Breast epithelium (tissue), 3 donors: ENCODE results near the gene TSHZ1.

Source experiments
- POLR2A ChIP-seq: fragments of 450-650 bp; IDR thresholded peaks from one replicate; pipeline ENCODE4 v1.6.1; 2016; ENCODE audit warnings: antibody characterized with exemption, mild to moderate bottlenecking, moderate library complexity
- POLR2AphosphoS5 ChIP-seq, 3 donors: sonication (generic); formaldehyde crosslinking; IDR thresholded peaks; one replicate each; pipeline ENCODE4 v1.6.1; 2017; ENCODE audit warnings: antibody characterized with exemption in 3 of 3
- TF ChIP-seq, protein P1 (sequence below), 3 donors: fragments of 450-650 bp; IDR thresholded peaks; one replicate each; pipeline ENCODE4 v1.5.1; 2016 to 2017; ENCODE audit warnings: antibody characterized with exemption in 3 of 3, mild to moderate bottlenecking in 3 of 3, moderate library complexity in 3 of 3

DNA sequence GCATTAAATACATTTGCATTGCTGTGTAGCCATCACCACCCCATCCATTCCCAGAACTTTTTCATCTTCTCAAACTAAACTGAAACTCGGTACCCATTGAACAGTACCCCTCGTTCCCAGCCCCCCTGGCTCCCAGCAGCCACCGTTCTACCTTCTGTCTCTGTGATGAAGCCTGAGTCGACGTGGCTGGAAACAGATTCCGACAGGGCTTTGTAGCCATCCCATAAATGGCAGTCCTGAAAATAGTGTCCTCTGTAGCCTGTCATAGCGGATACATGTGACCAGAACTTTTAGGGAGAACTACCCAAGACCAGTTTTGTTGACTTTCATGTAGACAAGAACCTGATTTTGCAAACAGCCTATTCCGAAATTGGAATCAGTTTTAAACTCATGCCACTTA lies 59.1 kb downstream of the TSHZ1 start:
- TF ChIP-seq, protein P1, sequence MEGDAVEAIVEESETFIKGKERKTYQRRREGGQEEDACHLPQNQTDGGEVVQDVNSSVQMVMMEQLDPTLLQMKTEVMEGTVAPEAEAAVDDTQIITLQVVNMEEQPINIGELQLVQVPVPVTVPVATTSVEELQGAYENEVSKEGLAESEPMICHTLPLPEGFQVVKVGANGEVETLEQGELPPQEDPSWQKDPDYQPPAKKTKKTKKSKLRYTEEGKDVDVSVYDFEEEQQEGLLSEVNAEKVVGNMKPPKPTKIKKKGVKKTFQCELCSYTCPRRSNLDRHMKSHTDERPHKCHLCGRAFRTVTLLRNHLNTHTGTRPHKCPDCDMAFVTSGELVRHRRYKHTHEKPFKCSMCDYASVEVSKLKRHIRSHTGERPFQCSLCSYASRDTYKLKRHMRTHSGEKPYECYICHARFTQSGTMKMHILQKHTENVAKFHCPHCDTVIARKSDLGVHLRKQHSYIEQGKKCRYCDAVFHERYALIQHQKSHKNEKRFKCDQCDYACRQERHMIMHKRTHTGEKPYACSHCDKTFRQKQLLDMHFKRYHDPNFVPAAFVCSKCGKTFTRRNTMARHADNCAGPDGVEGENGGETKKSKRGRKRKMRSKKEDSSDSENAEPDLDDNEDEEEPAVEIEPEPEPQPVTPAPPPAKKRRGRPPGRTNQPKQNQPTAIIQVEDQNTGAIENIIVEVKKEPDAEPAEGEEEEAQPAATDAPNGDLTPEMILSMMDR (IDR thresholded peaks at IDR 0.05), result no peak
- TF ChIP-seq POLR2A (no peak), POLR2AphosphoS5 (IDR thresholded peaks at IDR 0.05) (no peak)
